Activated CD8-positive, alpha-beta memory T cell treated with anti-CD3 and anti-CD28 coated beads for 36 hours (primary cell): ENCODE results near the gene HSPBAP1. TPM values are rescaled to one million over a fixed set of nuclear protein-coding genes. Genes with fewer than 3 reads are reported as not detected.
"Not testable (repeated sequence)": the region's sequence is repeated elsewhere in the genome, so short reads cannot be mapped to it uniquely, and the experiment has no call there.

Experiments
- CTCF ChIA-PET: fragments of 350-600 bp; sonication (Branson Sonifier 250); formaldehyde crosslinking; loops from one replicate; lab custom pipeline; 2021; ENCODE audit warnings: antibody characterized with exemption; lab: Charles Lee
- POLR2A ChIA-PET: fragments of 350-600 bp; sonication (Branson Sonifier 250); formaldehyde crosslinking; loops from one replicate; lab custom pipeline; 2021; ENCODE audit warnings: antibody characterized with exemption; lab: Charles Lee
- total RNA-seq, 2 experiments: library from RNA; stranded (reverse); gene quantifications; one replicate each; pipeline ENCODE4 v1.2.3, GENCODE V29; 2021

HSPBAP1 gene
- total RNA-seq, 2 experiments from 2014 or later = 8.9 to 9.5 TPM

- ChIA-PET POLR2A (no interaction called here), CTCF (no interaction called here)
These were observed 45.3 kb downstream of the HSPBAP1 start for GRCh38 chr3:122748347-122748746.

DNA sequence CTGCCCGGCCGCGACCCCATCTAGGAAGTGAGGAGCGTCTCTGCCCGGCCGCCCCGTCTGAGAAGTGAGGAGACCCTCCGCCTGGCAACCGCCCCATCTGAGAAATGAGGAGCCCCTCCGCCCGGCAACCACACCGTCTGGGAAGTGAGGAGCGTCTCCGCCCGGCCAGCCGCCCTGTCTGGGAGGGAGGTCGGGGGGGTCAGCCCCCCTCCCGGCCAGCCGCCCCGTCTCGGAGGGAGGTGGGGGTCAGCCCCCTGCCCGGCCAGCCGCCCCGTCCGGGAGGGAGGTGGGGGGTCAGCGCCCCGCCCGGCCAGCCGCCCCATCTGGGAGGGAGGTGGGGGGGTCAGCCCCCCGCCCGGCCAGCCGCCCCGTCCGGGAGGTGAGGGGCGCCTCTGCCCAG is 46.3 kb downstream of the HSPBAP1 start:
- POLR2A ChIA-PET, CTCF ChIA-PET: not testable (repeated sequence)

GRCh38 chr3:122745369-122746021 is 48.1 kb downstream of the HSPBAP1 start:
- ChIA-PET POLR2A (interaction anchor here (0.7 kb wide), 1 partner anchor 65 kb away, joined by 6 read pairs; the partner anchor contains the start of gene PARP14), CTCF (interaction anchor here (0.6 kb wide), 1 partner anchor 453 kb away, joined by 3 read pairs; no protein-coding TSS in a partner anchor)

DNA sequence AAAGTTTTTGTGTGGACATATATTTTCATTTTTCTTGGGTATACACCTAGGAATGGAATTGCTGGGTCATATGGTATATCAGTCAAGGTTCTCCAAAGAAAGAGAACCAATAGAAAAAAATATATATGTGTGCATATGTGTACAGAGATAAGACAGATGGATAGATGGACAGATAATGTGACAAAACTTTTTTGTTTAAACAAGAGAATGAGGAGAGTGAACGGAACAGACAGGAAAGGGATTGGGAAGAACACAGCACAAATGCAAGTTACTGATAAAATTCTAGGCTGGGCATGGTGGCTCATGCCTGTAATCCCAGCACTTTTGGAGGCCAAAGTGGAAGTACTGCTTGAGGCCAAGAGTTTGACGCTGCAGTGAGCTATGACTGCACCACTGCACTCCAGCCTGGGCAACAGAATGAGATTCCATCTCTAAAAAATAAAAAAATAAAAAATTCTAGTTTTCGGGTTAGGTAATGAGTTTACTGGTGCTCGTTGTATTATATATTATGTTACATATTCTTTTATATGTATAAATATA is 50.0 kb downstream of the HSPBAP1 start:
- POLR2A ChIA-PET = no interaction called here

DNA sequence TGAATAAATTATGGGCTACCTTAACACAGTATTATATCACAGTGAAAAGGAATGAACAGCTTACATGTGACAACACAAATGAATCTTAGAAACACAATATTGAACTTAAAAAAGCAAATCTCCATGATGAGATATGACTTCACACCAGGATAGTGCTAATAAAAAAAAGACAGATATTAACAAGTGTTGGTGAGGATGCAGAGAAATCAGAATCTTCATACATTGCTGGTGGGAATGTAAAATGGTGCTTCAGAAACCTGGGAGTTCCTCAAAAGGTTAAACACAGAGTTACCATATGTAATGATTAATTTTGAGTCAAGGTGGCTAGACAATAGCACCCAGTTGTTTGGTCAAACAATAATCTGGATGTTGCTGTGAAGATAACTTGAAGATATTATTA is 51.4 kb downstream of the HSPBAP1 start:
- CTCF ChIA-PET = no interaction called here

More for the DNA sequence above, 50.0 kb downstream of the HSPBAP1 start:
- CTCF ChIA-PET = no interaction called here

GRCh38 chr3:122739172-122739571 is 54.5 kb downstream of the HSPBAP1 start:
- POLR2A ChIA-PET = no interaction called here

More for the DNA sequence above, 51.4 kb downstream of the HSPBAP1 start:
- POLR2A ChIA-PET = no interaction called here

DNA sequence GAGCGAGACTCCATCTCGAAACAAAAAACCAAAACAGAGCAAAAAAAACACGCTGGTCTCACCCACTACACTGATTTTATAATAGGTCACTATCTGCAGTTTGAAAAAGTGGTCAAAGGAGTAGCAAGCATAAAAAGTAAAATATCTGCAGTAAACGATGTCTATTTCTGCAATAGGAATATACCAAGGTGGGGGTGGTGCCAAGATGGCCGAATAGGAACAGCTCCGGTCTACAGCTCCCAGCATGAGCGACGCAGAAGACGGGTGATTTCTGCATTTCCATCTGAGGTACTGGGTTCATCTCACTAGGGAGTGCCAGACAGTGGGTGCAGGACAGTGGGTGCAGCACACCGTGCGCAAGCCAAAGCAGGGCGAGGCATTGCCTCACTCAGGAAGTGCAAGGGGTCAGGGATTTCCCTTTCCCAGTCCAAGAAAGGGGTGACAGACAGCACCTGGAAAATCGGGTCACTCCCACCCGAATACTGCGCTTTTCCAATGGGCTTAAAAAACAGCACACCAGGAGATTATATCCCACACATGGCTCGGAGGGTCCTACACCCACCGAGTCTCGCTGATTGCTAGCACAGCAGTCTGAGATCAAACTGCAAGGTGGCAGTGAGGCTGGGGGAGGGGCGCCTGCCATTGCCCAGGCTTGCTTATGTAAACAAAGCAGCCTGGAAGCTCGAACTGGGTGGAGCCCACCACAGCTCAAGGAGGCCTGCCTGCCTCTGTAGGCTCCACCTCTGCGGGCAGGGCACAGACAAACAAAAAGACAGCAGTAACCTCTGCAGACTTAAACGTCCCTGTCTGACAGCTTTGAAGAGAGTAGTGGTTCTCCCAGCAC is 60.7 kb downstream of the HSPBAP1 start:
- POLR2A ChIA-PET = interaction anchor here (0.7 kb wide), 1 partner anchor 63 kb away, joined by 3 read pairs; no protein-coding TSS in a partner anchor
- CTCF ChIA-PET = not testable (repeated sequence)

More at GRCh38 chr3:122739172-122739571, 54.5 kb downstream of the HSPBAP1 start:
- CTCF ChIA-PET = no interaction called here

GRCh38 chr3:122730240-122730639 is 63.4 kb downstream of the HSPBAP1 start:
- CTCF ChIA-PET = no interaction called here
- POLR2A ChIA-PET = no interaction called here

GRCh38 chr3:122728756-122729514 is 64.7 kb downstream of the HSPBAP1 start:
- POLR2A ChIA-PET = no interaction called here

GRCh38 chr3:122728186-122728585 is 65.4 kb downstream of the HSPBAP1 start:
- POLR2A ChIA-PET = no interaction called here
- CTCF ChIA-PET = no interaction called here

More at GRCh38 chr3:122728756-122729514, 64.7 kb downstream of the HSPBAP1 start:
- CTCF ChIA-PET = no interaction called here

DNA sequence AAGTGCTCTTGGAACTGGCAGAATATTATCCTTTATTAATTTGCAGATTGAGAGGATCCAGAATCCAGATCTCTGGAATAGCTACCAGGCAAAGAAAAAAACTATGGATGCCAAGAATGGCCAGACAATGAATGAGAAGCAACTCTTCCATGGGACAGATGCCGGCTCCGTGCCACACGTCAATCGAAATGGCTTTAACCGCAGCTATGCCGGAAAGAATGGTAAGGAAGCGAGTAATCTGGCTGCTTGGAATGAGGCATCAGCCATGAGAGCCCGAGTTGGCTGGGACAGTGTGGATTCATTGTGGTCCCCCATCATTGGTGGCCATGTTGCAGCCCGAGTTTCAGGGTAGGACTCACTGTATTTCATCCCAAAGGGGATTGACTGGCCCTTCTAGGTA is 65.9 kb downstream of the HSPBAP1 start:
- ChIA-PET CTCF (no interaction called here), POLR2A (no interaction called here)

GRCh38 chr3:122727294-122727693 is 66.3 kb downstream of the HSPBAP1 start:
- POLR2A ChIA-PET = no interaction called here
- CTCF ChIA-PET = no interaction called here

- POLR2A ChIA-PET = no interaction called here
- CTCF ChIA-PET = no interaction called here
These were observed 68.5 kb downstream of the HSPBAP1 start for GRCh38 chr3:122725106-122725505.

- ChIA-PET POLR2A (no interaction called here), CTCF (no interaction called here)
These were observed 74.2 kb downstream of the HSPBAP1 start for GRCh38 chr3:122719273-122719921.

GRCh38 chr3:122716667-122717066 is 77.0 kb downstream of the HSPBAP1 start:
- ChIA-PET POLR2A (interaction anchor here (0.5 kb wide), 1 partner anchor 67 kb away, joined by 3 read pairs; no protein-coding TSS in a partner anchor), CTCF (no interaction called here)

DNA sequence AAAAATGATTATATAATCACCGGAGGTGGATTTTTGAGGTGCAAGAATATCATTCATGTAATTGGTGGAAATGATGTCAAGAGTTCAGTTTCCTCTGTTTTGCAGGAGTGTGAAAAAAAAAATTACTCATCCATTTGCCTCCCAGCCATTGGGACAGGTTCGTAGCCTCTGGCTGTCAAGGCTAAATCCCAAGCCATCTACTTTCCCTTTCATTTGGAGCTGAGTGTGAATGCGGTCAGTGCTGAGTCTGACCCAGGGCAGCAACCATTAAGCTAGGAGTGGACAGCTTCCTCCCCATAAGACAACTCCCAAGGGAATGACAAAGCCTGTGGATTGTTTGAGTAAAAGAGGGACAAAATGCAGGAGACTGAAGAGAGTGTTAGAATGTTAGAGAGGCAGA is 79.4 kb downstream of the HSPBAP1 start:
- CTCF ChIA-PET = no interaction called here
- POLR2A ChIA-PET = no interaction called here

DNA sequence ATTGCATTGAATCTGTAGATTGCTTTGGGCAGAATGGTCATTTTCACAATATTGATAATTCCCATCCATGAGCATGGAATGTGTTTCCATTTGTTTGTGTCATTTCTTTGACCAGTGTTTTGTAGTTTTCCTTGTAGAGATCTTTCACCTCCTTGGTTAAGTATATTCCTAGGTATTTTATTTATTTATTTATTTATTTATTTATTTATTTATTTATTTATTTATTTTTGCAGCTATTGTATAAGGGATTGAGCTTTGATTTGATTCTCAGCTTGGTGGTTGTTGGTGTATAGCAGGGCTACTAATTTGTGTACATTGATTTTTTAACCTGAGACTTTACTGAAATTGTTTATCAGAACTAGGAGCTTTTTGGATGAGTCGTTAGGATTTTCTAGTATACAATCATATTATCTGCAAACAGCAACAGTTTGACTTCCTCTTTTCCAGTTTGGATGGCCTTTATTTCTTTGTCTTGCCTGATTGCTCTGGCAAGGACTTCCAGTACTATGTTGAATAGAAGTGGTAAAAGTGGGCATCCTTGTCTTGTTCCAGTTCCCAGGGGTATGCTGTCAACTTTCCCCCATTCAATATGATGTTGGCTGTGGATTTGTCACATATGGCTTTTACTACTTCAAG is 82.9 kb downstream of the HSPBAP1 start:
- POLR2A ChIA-PET = not testable (repeated sequence)

GRCh38 chr3:122705379-122705778 is 88.3 kb downstream of the HSPBAP1 start:
- CTCF ChIA-PET = no interaction called here
- POLR2A ChIA-PET = no interaction called here

More for the DNA sequence above, 82.9 kb downstream of the HSPBAP1 start:
- CTCF ChIA-PET = not testable (repeated sequence)
